Measurements from ENCODE around the gene GRK5. TPM values are rescaled to one million over a fixed set of nuclear protein-coding genes. Genes with fewer than 3 reads are reported as not detected.

Gene GRK5
- total RNA-seq, 2 donors from 2014 or later, result 13.9 to 28.5 TPM

DNA sequence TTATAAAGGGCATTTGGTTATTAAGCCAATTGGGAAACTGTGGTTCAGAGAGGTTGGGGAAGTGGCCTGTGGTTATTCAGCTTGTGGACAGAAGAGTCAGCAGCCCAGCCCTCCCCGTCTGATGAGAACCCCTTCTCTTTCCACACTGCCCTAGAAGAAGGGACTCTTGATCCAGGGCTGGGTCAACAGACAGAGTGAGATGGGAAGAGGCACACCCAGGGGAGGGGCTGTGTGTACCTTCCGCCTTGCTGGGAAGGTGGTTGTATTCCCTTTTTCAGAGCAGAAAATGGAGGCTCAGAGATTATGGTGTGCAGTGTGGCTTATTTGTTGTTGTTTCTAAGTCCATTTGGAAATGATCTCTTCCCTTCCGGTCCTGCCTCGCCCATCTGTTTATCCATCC, 103.4 kb downstream of the GRK5 start:
- H3K27me3 Mint-ChIP-seq, result peaks cover 9% of the 10 kb centered on the region
- DNase-seq, result no peak
- ATAC-seq, result no peak
- no peaks in the 10 kb centered on the region for H3K36me3 Mint-ChIP-seq (ENCODE audit: low read depth)
- no peaks in the 10 kb centered on the region for H3K9me3 ChIP-seq (ENCODE audit: control insufficient read depth, low read length, poor library complexity, severe bottlenecking)
- H3K27ac Mint-ChIP-seq, result no peak overlapping the region
- H3K4me1 Mint-ChIP-seq, result peaks cover 41% of the 10 kb centered on the region
- H3K4me3 Mint-ChIP-seq, result no peak overlapping the region

DNA sequence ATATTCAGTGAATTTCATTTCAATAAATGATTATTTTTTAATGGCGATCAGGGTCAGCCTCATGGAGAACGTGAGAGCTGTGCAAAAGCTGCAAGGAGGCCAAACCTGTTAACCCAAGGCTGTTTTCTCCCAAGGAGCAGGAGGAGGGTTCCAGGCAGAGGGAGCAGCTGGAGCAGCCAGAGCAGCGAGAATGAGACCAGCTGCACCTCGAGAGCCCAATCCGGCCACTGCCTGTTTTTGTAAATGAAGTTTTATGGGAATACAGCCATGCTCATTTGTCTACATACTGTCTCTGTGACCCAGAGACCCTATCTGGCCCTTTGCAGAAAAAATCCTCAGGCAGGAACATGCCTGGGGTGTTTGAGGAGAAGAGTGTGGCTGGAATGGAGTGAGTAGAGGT, 104.9 kb downstream of the GRK5 start:
- Mint-ChIP-seq H3K36me3 (ENCODE audit: low read depth) (no peaks in the 10 kb centered on the region), H3K4me3 (no peak overlapping the region), H3K27me3 (peaks cover 9% of the 10 kb centered on the region), H3K4me1 (peaks cover 29% of the 10 kb centered on the region), H3K27ac (no peak overlapping the region)
- DNase-seq (no peak), ATAC-seq (no peak)
- H3K9me3 ChIP-seq (ENCODE audit: control insufficient read depth, low read length, poor library complexity, severe bottlenecking), result no peaks in the 10 kb centered on the region

DNA sequence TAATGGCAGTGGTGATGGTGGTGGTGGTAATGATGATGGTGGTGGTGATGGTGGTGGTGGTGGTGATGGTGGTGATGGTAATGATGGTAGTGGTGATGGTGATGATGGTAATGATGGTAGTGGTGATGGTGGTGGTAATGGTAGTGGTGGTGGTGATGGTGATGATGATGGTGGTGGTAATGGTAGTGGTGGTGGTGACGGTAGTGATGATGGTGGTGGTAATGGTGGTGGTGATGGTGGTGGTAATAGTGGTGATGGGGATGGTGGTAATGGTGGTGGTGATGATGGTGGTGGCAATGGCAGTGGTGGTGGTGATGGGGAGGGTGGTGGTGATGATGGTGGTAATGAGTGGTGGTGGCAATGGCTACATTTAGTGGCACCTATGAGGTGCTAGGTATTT, 105.7 kb downstream of the GRK5 start:
- H3K9me3 ChIP-seq (ENCODE audit: control insufficient read depth, low read length, poor library complexity, severe bottlenecking), result no peaks in the 10 kb centered on the region
- peaks cover 28% of the 10 kb centered on the region for H3K4me1 Mint-ChIP-seq
- H3K27ac Mint-ChIP-seq, result peak overlapping the region; percentile 1
- H3K36me3 Mint-ChIP-seq (ENCODE audit: low read depth), result no peaks in the 10 kb centered on the region
- peak overlapping the region; percentile 15 for H3K4me3 Mint-ChIP-seq
- no peak for ATAC-seq
- peaks cover 9% of the 10 kb centered on the region for H3K27me3 Mint-ChIP-seq
- no peak for DNase-seq

- Mint-ChIP-seq H3K27me3 (peaks cover 9% of the 10 kb centered on the region), H3K4me3 (peak overlapping the region; percentile 28), H3K4me1 (peaks cover 30% of the 10 kb centered on the region), H3K27ac (peak overlapping the region; percentile 1), H3K36me3 (ENCODE audit: low read depth) (no peaks in the 10 kb centered on the region)
- DNase-seq (peak in 2 of 3 donors; percentile 20 to 26), ATAC-seq (peak; percentile 83)
- no peaks in the 10 kb centered on the region for H3K9me3 ChIP-seq (ENCODE audit: control insufficient read depth, low read length, poor library complexity, severe bottlenecking)
These were observed 106.3 kb downstream of the GRK5 start for GRCh38 chr10:119313644-119314043.

GRCh38 chr10:119314061-119314460, 106.7 kb downstream of the GRK5 start:
- no peak overlapping the region for H3K4me3 Mint-ChIP-seq
- peaks cover 34% of the 10 kb centered on the region for H3K4me1 Mint-ChIP-seq
- H3K36me3 Mint-ChIP-seq (ENCODE audit: low read depth), result no peaks in the 10 kb centered on the region
- ATAC-seq (no peak), DNase-seq (no peak)
- no peaks in the 10 kb centered on the region for H3K9me3 ChIP-seq (ENCODE audit: control insufficient read depth, low read length, poor library complexity, severe bottlenecking)
- H3K27me3 Mint-ChIP-seq, result peaks cover 9% of the 10 kb centered on the region
- H3K27ac Mint-ChIP-seq, result peak overlapping the region; percentile 1

DNA sequence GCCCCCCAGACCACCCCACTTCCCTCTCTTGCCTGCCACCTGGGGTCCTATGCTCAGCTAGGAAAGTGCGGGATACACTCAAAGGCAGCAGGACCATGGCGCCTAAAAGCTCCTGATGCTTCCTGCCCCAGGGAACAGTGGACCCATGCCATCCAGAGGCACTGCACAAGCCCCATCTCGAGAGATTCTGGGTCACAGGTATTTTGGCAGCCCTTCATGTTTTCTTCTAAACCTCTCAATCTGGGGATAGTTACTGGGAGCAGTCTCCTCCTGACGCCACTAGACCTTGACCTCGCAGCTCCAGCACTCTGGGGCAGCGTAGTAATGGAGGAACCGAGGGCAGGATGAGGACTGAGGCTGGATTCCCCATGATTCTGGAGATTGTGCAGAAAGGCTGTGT, 107.1 kb downstream of the GRK5 start:
- no peak for DNase-seq
- Mint-ChIP-seq H3K27me3 (peaks cover 9% of the 10 kb centered on the region), H3K36me3 (ENCODE audit: low read depth) (no peaks in the 10 kb centered on the region), H3K4me1 (peaks cover 35% of the 10 kb centered on the region), H3K4me3 (no peak overlapping the region), H3K27ac (peak overlapping the region; percentile 47)
- no peaks in the 10 kb centered on the region for H3K9me3 ChIP-seq (ENCODE audit: control insufficient read depth, low read length, poor library complexity, severe bottlenecking)
- no peak for ATAC-seq

GRCh38 chr10:119315128-119316001, 108.0 kb downstream of the GRK5 start:
- Mint-ChIP-seq H3K36me3 (ENCODE audit: low read depth) (peaks cover 4% of the 10 kb centered on the region), H3K27ac (peak overlapping the region; percentile 47), H3K4me1 (peaks cover 39% of the 10 kb centered on the region)

GRCh38 chr10:119316002-119316358, 108.6 kb downstream of the GRK5 start:
- peak overlapping the region; percentile 19 for H3K4me3 Mint-ChIP-seq
- peaks cover 5% of the 10 kb centered on the region for H3K36me3 Mint-ChIP-seq (ENCODE audit: low read depth)
- no peak for DNase-seq
- peak overlapping the region; percentile 47 for H3K27ac Mint-ChIP-seq
- no peak for ATAC-seq
- H3K27me3 Mint-ChIP-seq, result peaks cover 3% of the 10 kb centered on the region
- H3K9me3 ChIP-seq (ENCODE audit: control insufficient read depth, low read length, poor library complexity, severe bottlenecking), result no peaks in the 10 kb centered on the region
- peaks cover 40% of the 10 kb centered on the region for H3K4me1 Mint-ChIP-seq

More at GRCh38 chr10:119315128-119316001, 108.0 kb downstream of the GRK5 start:
- DNase-seq (peak in 1 of 3 donors; percentile 28), ATAC-seq (peak; percentile 63)
- no peaks in the 10 kb centered on the region for H3K9me3 ChIP-seq (ENCODE audit: control insufficient read depth, low read length, poor library complexity, severe bottlenecking)
- Mint-ChIP-seq H3K27me3 (peaks cover 9% of the 10 kb centered on the region), H3K4me3 (peak overlapping the region; percentile 49)

- ATAC-seq (no peak), DNase-seq (no peak)
- H3K9me3 ChIP-seq (ENCODE audit: control insufficient read depth, low read length, poor library complexity, severe bottlenecking), result no peaks in the 10 kb centered on the region
- Mint-ChIP-seq H3K36me3 (ENCODE audit: low read depth) (peaks cover 5% of the 10 kb centered on the region), H3K27ac (no peak overlapping the region), H3K4me3 (no peak overlapping the region), H3K27me3 (no peaks in the 10 kb centered on the region), H3K4me1 (peaks cover 37% of the 10 kb centered on the region)
These were observed 109.3 kb downstream of the GRK5 start for GRCh38 chr10:119316729-119317097.

DNA sequence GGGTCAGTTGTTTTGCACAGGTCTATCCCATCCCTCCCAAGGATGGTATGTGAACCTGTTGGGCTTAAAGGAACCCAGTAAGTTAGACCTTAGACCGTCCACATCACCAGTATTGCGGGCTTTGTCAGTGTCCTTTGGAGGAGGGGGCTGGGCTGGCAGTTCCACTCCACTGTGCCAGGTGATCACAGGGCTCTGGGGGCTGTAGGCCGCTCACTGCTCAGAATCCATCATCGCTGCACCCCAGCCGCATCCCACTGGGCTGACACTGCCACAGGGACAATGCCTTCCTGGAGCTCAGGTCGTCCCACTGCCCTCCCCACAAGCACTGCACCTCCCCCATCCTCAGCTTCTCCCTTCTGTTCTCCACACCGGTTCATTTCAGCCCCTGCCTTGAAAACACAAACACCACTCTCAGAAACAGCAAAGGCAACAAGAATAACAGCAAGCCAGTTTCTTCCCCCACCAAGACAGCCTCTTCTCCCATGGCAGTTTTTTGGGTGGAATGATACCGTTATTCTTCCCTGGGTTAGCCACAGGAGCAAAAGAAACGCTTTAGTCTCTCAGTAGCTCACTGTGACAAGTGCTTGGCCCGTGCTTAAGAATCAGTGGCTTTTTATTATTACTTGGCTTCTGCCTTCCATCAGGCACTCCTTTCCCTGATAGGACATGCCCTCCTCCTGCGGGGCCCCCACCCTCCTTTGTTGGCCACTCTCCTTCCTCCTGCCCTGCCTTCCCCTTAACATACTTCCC, 111.2 kb downstream of the GRK5 start:
- Mint-ChIP-seq H3K4me3 (no peak overlapping the region), H3K27ac (no peak overlapping the region), H3K27me3 (no peaks in the 10 kb centered on the region), H3K4me1 (peaks cover 30% of the 10 kb centered on the region), H3K36me3 (ENCODE audit: low read depth) (peaks cover 5% of the 10 kb centered on the region)
- ATAC-seq, result no peak
- H3K9me3 ChIP-seq (ENCODE audit: control insufficient read depth, low read length, poor library complexity, severe bottlenecking), result no peaks in the 10 kb centered on the region
- DNase-seq, result no peak

- no peaks in the 10 kb centered on the region for H3K9me3 ChIP-seq (ENCODE audit: control insufficient read depth, low read length, poor library complexity, severe bottlenecking)
- ATAC-seq (no peak), DNase-seq (no peak)
- Mint-ChIP-seq H3K4me1 (peaks cover 27% of the 10 kb centered on the region), H3K36me3 (ENCODE audit: low read depth) (peaks cover 5% of the 10 kb centered on the region), H3K27me3 (no peaks in the 10 kb centered on the region), H3K27ac (no peak overlapping the region), H3K4me3 (no peak overlapping the region)
These were observed 112.0 kb downstream of the GRK5 start for GRCh38 chr10:119319161-119319919.

DNA sequence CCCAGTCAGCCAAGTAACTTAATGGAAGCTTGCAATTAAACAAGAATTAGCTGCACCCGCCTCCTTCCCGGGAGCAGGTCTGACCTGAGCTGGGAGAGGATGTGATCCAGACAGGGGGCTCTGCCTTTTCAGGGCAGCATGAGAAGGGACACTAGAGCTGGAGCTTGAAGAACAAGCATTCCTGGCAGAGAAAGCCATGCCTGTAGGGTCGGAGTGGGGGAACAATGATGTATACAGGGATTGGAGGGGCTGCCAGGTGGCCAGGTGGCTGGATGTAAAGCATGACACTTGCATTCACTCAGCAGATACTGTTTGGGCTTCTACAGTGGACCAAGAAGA, 112.5 kb downstream of the GRK5 start:
- ATAC-seq, result no peak
- Mint-ChIP-seq H3K4me3 (no peak overlapping the region), H3K27me3 (no peaks in the 10 kb centered on the region), H3K27ac (peak overlapping the region; percentile 54), H3K36me3 (ENCODE audit: low read depth) (peaks cover 5% of the 10 kb centered on the region), H3K4me1 (peaks cover 27% of the 10 kb centered on the region)
- no peaks in the 10 kb centered on the region for H3K9me3 ChIP-seq (ENCODE audit: control insufficient read depth, low read length, poor library complexity, severe bottlenecking)
- DNase-seq, result no peak

DNA sequence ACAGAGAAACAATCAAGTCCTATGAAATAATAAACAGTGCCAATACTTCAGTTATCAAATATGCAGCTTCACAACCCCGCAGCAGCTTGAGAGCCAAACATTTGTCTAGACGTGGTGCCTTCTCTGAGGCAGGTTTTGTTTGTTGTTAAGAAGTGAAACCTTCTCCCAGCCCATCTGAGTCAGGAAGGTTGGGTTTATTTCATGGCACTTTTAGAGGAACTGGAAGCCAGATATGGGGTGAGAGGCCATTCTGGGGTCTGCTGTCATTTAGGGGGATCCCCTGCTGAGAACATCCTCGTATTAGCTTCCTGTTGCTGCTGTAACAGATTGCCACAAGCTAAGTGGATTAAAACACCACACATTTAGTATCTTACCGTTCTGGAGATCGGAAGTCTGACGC, 113.6 kb downstream of the GRK5 start:
- no peak for ATAC-seq
- no peaks in the 10 kb centered on the region for H3K27me3 Mint-ChIP-seq
- H3K9me3 ChIP-seq (ENCODE audit: control insufficient read depth, low read length, poor library complexity, severe bottlenecking), result no peaks in the 10 kb centered on the region
- no peak for DNase-seq
- H3K36me3 Mint-ChIP-seq (ENCODE audit: low read depth), result peaks cover 5% of the 10 kb centered on the region
- no peak overlapping the region for H3K4me3 Mint-ChIP-seq
- no peak overlapping the region for H3K27ac Mint-ChIP-seq
- peaks cover 17% of the 10 kb centered on the region for H3K4me1 Mint-ChIP-seq

All from T-helper 17 cell (primary cell).